H1 (cell line): ENCODE measurements around the gene RNF208. TPM values are rescaled to one million over a fixed set of nuclear protein-coding genes. Genes with fewer than 3 reads are reported as not detected.

Experiments
- CTCF ChIA-PET: fragments of 300-600 bp; sonication (Branson Sonifier 250); formaldehyde crosslinking; loops from one replicate; lab custom pipeline; 2021; ENCODE audit not compliant: partially characterized antibody; lab: Charles Lee
- POLR2A ChIA-PET: fragments of 300-600 bp; sonication (Branson Sonifier 250); formaldehyde crosslinking; loops from one replicate; lab custom pipeline; 2021; ENCODE audit warnings: inconsistent platforms; ENCODE audit not compliant: partially characterized antibody; lab: Charles Lee
- DNase-seq, 2 experiments: peaks; one replicate each; pipeline versions ENCODE4 v3.0.0 to v3.0.0-alpha.2; 2010 to 2022; ENCODE audit warnings: low spot score in 2 of 2, low read depth in 1 of 2, mixed read lengths in 1 of 2
- FAIRE-seq: peaks from 2 replicates; lab custom pipeline; 2011; peaks lifted over from hg19 to GRCh38; lab: Jason Lieb, UNC
- H2AFZ ChIP-seq: 2 replicates; pipeline ENCODE4 v1.8.1; 2012; ENCODE audit warnings: low read length, inconsistent platforms
- H2AK5ac ChIP-seq: 2 replicates; pipeline ENCODE4 v1.6.1; 2013; ENCODE audit warnings: low read depth, low read length
- H2BK120ac ChIP-seq: replicated peaks from 2 replicates; pipeline ENCODE3; 2013; ENCODE audit warnings: low read depth, low read length, inconsistent platforms
- H2BK12ac ChIP-seq: 2 replicates; pipeline ENCODE4 v1.6.1; 2013; ENCODE audit warnings: low read depth, low read length
- H2BK15ac ChIP-seq: 2 replicates; pipeline ENCODE4 v1.6.1; 2013; ENCODE audit warnings: low read length
- H2BK20ac ChIP-seq: 2 replicates; pipeline ENCODE4 v1.6.1; 2013; ENCODE audit warnings: low read length
- H2BK5ac ChIP-seq: 2 replicates; pipeline ENCODE4 v1.6.1; 2013; ENCODE audit warnings: low read depth, low read length
- H3K14ac ChIP-seq: 2 replicates; pipeline ENCODE4 v1.6.1; 2013; ENCODE audit warnings: inconsistent platforms; ENCODE audit not compliant: insufficient read length
- H3K18ac ChIP-seq: 2 replicates; pipeline ENCODE4 v1.6.1; 2013; ENCODE audit warnings: low read length; ENCODE audit errors: extremely low read depth
- H3K23ac ChIP-seq: 2 replicates; pipeline ENCODE4 v1.6.1; 2013; ENCODE audit warnings: inconsistent platforms; ENCODE audit not compliant: insufficient read length
- H3K23me2 ChIP-seq: 2 replicates; pipeline ENCODE4 v1.6.1; 2013; ENCODE audit warnings: low read depth, low read length
- H3K27ac ChIP-seq: 2 replicates; pipeline ENCODE4 v1.6.1; 2011; ENCODE audit warnings: low read depth, low read length, inconsistent platforms
- H3K27me3 ChIP-seq, 4 experiments: replicated peaks in 1 of 4; 1 replicate in 1 of 4; 2 replicates in 3 of 4; pipeline versions ENCODE4 v1.6.1 to v1.8.1; 2011 to 2013; ENCODE audit warnings: low read length in 3 of 4, mild to moderate bottlenecking in 3 of 4, inconsistent platforms in 2 of 4, mixed read lengths in 2 of 4, moderate library complexity in 1 of 4; ENCODE audit not compliant: control insufficient read depth in 3 of 4, insufficient read depth in 3 of 4; ENCODE audit errors: extremely low read depth in 1 of 4
- H3K36me3 ChIP-seq, 4 experiments: 2 replicates each; pipeline versions ENCODE4 v1.6.1 to v1.8.1; 2011 to 2013; ENCODE audit warnings: mild to moderate bottlenecking in 4 of 4, low read length in 3 of 4, moderate library complexity in 2 of 4, control low read depth in 1 of 4, inconsistent platforms in 1 of 4; ENCODE audit not compliant: insufficient read depth in 4 of 4, control insufficient read depth in 2 of 4
- H3K4ac ChIP-seq: replicated peaks from 2 replicates; pipeline ENCODE3; 2013; ENCODE audit warnings: low read length, low read depth, mixed read lengths, inconsistent platforms; ENCODE audit not compliant: insufficient read length
- H3K4me1 ChIP-seq, 4 experiments: replicated peaks in 1 of 4; 1 replicate in 1 of 4; 2 replicates in 3 of 4; pipeline versions ENCODE4 v1.6.1 to v1.8.1; 2011 to 2013; ENCODE audit warnings: low read length in 3 of 4, inconsistent platforms in 2 of 4, mixed read lengths in 1 of 4; ENCODE audit not compliant: insufficient read depth in 4 of 4, control insufficient read depth in 3 of 4
- H3K4me2 ChIP-seq, 2 experiments: 2 replicates each; pipeline versions ENCODE4 v1.6.1 to v1.8.1; 2011 to 2013; ENCODE audit warnings: low read depth in 2 of 2, low read length in 2 of 2, control low read depth in 1 of 2, inconsistent platforms in 1 of 2, mild to moderate bottlenecking in 1 of 2; ENCODE audit not compliant: insufficient read depth in 1 of 2
- H3K4me3 ChIP-seq, 4 experiments: fragments of 200-600, 300-600 bp in 1 of 4; sonication (generic), shearing (Covaris generic), sonication (Bioruptor Twin) in 1 of 4; 2 replicates each; pipeline versions ENCODE4 v1.5.1 to v1.8.1; 2011 to 2016; ENCODE audit warnings: low read length in 4 of 4, low read depth in 3 of 4, control low read depth in 2 of 4, inconsistent platforms in 2 of 4, mild to moderate bottlenecking in 2 of 4, mixed read lengths in 1 of 4, moderate library complexity in 1 of 4; ENCODE audit not compliant: insufficient read depth in 2 of 4; ENCODE audit errors: extremely low read depth in 1 of 4
- H3K56ac ChIP-seq: replicated peaks from 2 replicates; pipeline ENCODE3; 2013; ENCODE audit warnings: low read depth, mild to moderate bottlenecking, mixed read lengths, low read length, inconsistent platforms; ENCODE audit not compliant: insufficient read length
- H3K79me1 ChIP-seq: 2 replicates; pipeline ENCODE4 v1.6.1; 2013; ENCODE audit warnings: low read depth, low read length, control low read depth
- H3K79me2 ChIP-seq, 2 experiments: 2 replicates each; pipeline versions ENCODE4 v1.6.1 to v1.8.1; 2012 to 2013; ENCODE audit warnings: low read length in 2 of 2, mild to moderate bottlenecking in 2 of 2, inconsistent platforms in 1 of 2; ENCODE audit not compliant: insufficient read depth in 2 of 2, control insufficient read depth in 1 of 2
- H3K9ac ChIP-seq, 4 experiments: replicated peaks in 1 of 4; 1 replicate in 1 of 4; 2 replicates in 3 of 4; pipeline versions ENCODE4 v1.6.1 to v1.8.1; 2011 to 2013; ENCODE audit warnings: low read depth in 3 of 4, low read length in 3 of 4, control low read depth in 2 of 4, mild to moderate bottlenecking in 2 of 4, moderate library complexity in 2 of 4, inconsistent platforms in 1 of 4; ENCODE audit errors: extremely low read depth in 1 of 4
- H3K9me3 ChIP-seq, 2 experiments: 2 replicates each; pipeline versions ENCODE4 v1.6.1 to v1.8.1; 2012 to 2013; ENCODE audit warnings: mild to moderate bottlenecking in 2 of 2, moderate library complexity in 2 of 2, control low read depth in 1 of 2, inconsistent platforms in 1 of 2, low read depth in 1 of 2, low read length in 1 of 2, mixed read lengths in 1 of 2; ENCODE audit not compliant: insufficient read depth in 2 of 2
- H4K20me1 ChIP-seq, 2 experiments: replicated peaks in 1 of 2; 2 replicates each; pipeline versions ENCODE3 to v1.8.1; 2011 to 2013; ENCODE audit warnings: inconsistent platforms in 2 of 2, low read length in 2 of 2, mild to moderate bottlenecking in 1 of 2; ENCODE audit not compliant: insufficient read depth in 2 of 2, control insufficient read depth in 1 of 2
- H4K5ac ChIP-seq: 2 replicates; pipeline ENCODE4 v1.6.1; 2013; ENCODE audit warnings: low read length, low read depth, mixed read lengths, inconsistent platforms; ENCODE audit not compliant: insufficient read length
- H4K8ac ChIP-seq: 2 replicates; pipeline ENCODE4 v1.8.0; 2013; ENCODE audit warnings: mild to moderate bottlenecking, moderate library complexity, low read length, inconsistent platforms; ENCODE audit not compliant: insufficient read depth; ENCODE audit errors: extremely low read depth
- H4K91ac ChIP-seq: replicated peaks from 2 replicates; pipeline ENCODE3; 2013; ENCODE audit warnings: low read length, mixed read lengths, inconsistent platforms; ENCODE audit not compliant: insufficient read length
- BRCA1 ChIP-seq: IDR thresholded peaks from 2 replicates; pipeline ENCODE4 v1.6.1; 2012; ENCODE audit warnings: low read depth, low read length, improper control_type of control experiment
- CBX8 ChIP-seq: fragments of 300-800, 300-1000 bp; sonication (generic); IDR thresholded peaks from 2 replicates; pipeline ENCODE4 v1.7.1; 2016; ENCODE audit warnings: low read depth, low read length, borderline replicate concordance
- KDM1A ChIP-seq: fragments of 200-600, 300-600 bp; sonication (generic); IDR thresholded peaks from 2 replicates; pipeline ENCODE4 v1.7.1; 2016; ENCODE audit warnings: mild to moderate bottlenecking, low read length, borderline replicate concordance
- KDM4A ChIP-seq: IDR thresholded peaks from one replicate; pipeline ENCODE4 v1.7.1; 2012; ENCODE audit warnings: low read depth, mild to moderate bottlenecking, moderate library complexity, low read length, inconsistent platforms; ENCODE audit not compliant: severe bottlenecking
- POLR2AphosphoS5 ChIP-seq: IDR thresholded peaks from 2 replicates; pipeline ENCODE4 v1.6.1; 2011; ENCODE audit warnings: low read depth, low read length
- POU5F1 ChIP-seq: IDR thresholded peaks from 2 replicates; pipeline ENCODE4 v1.6.1; 2011; ENCODE audit warnings: low read depth, mild to moderate bottlenecking, low read length, moderate library complexity
- RAD21 ChIP-seq, 2 experiments: IDR thresholded peaks in 1 of 2; conservative IDR thresholded peaks in 1 of 2; 2 replicates each; pipeline ENCODE4 v1.6.1; 2011; ENCODE audit warnings: low read depth in 2 of 2, low read length in 2 of 2, improper control_type of control experiment in 1 of 2, inconsistent platforms in 1 of 2, mild to moderate bottlenecking in 1 of 2, moderate library complexity in 1 of 2
- SIN3A ChIP-seq, 2 experiments: IDR thresholded peaks in 1 of 2; conservative IDR thresholded peaks in 1 of 2; 2 replicates each; pipeline ENCODE4 v1.6.1; 2011 to 2012; ENCODE audit warnings: low read length in 2 of 2, improper control_type of control experiment in 1 of 2, low read depth in 1 of 2, mild to moderate bottlenecking in 1 of 2
- SUZ12 ChIP-seq: fragments of 200-600 bp; sonication (generic); IDR thresholded peaks from 2 replicates; pipeline ENCODE4 v1.6.1; 2012; ENCODE audit warnings: mild to moderate bottlenecking, inconsistent platforms, low read length, moderate library complexity, mixed read lengths
- WGBS, 2 experiments: shearing (Covaris generic) in 1 of 2; methylation state at CpG; one replicate each; pipeline versions ENCODE4 v1.1.6 to v1.1.7; 2013 to 2015; ENCODE audit warnings: low lambda C conversion rate in 2 of 2, mixed read lengths in 2 of 2, inconsistent platforms in 1 of 2, low coverage in 1 of 2, missing lambda C conversion rate in 1 of 2; ENCODE audit not compliant: insufficient replicate concordance in 2 of 2, insufficient coverage in 1 of 2, insufficient read length in 1 of 2; ENCODE audit errors: extremely low coverage in 1 of 2, missing lambda C conversion rate in 1 of 2; 5-methylcytosine and 5-hydroxymethylcytosine counted together
- polyA plus RNA-seq, 7 experiments: library from polyadenylated mRNA; depleted of rRNA in 3 of 7; stranded (reverse) in 5 of 7; unstranded in 2 of 7; fragments of >200 nt in 5 of 7; fragments of 200-250 nt in 2 of 7; gene quantifications; 1 replicate in 5 of 7; 2 replicates in 1 of 7; 4 replicates in 1 of 7; pipeline versions ENCODE4 v1.2.1 to v1.2.3, GENCODE V29; 2011 to 2013; ENCODE audit warnings: missing spikeins in 2 of 7, mixed read lengths in 2 of 7
- total RNA-seq: library from RNA; stranded (reverse); fragmentation: NEBNext Ultra II Directional; extraction: Animal tissue kit (Norgen Biotek cat#: 25700); gene quantifications from 2 replicates; pipeline ENCODE4 v1.2.1, GENCODE V29; 2021

RNF208 gene
- total and polyA plus RNA-seq, 2 of the 8 experiments (the other 6 are each of a cell fraction or from before 2014, with no cell fraction given): 2.7 to 7.7 TPM

DNA sequence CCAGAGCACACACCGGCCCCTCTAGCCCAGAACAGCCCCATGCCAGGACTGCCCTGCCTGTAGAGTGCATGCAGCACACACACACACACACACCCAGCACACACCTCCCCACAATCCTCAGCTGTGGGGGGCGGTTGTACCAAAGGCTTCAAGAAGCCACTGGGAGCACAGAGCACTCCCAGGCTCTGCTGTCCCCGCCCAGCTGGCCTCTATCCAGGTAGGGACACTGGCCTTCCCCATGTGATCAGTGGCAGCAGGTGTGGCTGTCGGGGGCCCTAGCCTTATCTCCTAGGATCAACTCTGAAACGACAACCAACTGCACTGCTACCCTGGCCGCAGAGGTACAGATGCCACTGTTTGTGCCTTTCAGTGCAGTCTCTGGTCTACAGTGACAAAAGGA, 35.7 kb downstream of the RNF208 start:
- Histone ChIP-seq H2AFZ (no peak overlapping the region), H3K79me1 (peaks cover 5% of the 10 kb centered on the region), H3K18ac (no peak overlapping the region), H4K8ac (no peak overlapping the region), H3K27me3 (no peaks in the 10 kb centered on the region; a peak in 1 of 7 replicates), H4K91ac (no peak overlapping the region), H2BK20ac (no peak overlapping the region), H3K14ac (no peak overlapping the region), H3K23ac (no peak overlapping the region), H3K9me3 (no peaks in the 10 kb centered on the region), H3K4me1 (peaks cover 0 to 17% (median 6%) of the 10 kb centered on the region in 4 experiments; a peak in 5 of 7 replicates), H2BK12ac (no peak overlapping the region), H4K20me1 (peaks cover 4 to 29% of the 10 kb centered on the region in 2 experiments), H3K23me2 (peaks cover 8% of the 10 kb centered on the region; the same call in 1 of the 2 replicates), H4K5ac (no peak overlapping the region), H3K4me3 (no peak overlapping the region), H3K79me2 (peaks cover 0 to 30% of the 10 kb centered on the region in 2 experiments; a peak in 2 of 4 replicates), H2BK5ac (no peak overlapping the region), H3K9ac (no peak overlapping the region), H3K56ac (no peak overlapping the region), H3K36me3 (peaks cover 3 to 24% (median 11%) of the 10 kb centered on the region in 4 experiments; a peak in 7 of 8 replicates), H2BK120ac (no peak overlapping the region), H3K4me2 (peak overlapping the region in 1 of 2 experiments; percentile 83; a peak in 1 of 4 replicates), H2AK5ac (no peak overlapping the region), H2BK15ac (no peak overlapping the region), H3K4ac (no peak overlapping the region), H3K27ac (no peak overlapping the region)
- 85% methylated on average over 6 of the region's 6 CpGs; no CpG with 5 or more reads in 1 of the 2 experiments for WGBS, 2 experiments
- FAIRE-seq (no peak), DNase-seq (no peak)
- ChIA-PET CTCF (interaction anchor here (1.0 to 14.0 kb wide), 3 partner anchors 9 to 43 kb away, joined by 3 to 204 read pairs (median 47); partner anchors contain the start of genes CYSRT1, RNF208, RNF224 and SLC34A3), POLR2A (interaction anchor here (1.2 to 11.0 kb wide), 2 partner anchors 20 to 44 kb away, joined by 3 to 107 read pairs; partner anchors contain the start of genes NDOR1 and TMEM203)
- TF ChIP-seq POU5F1 (no peak), POLR2AphosphoS5 (no peak), CBX8 (no peak), RAD21 (IDR thresholded peaks at IDR 0.05 in 1 of 2, conservative IDR thresholded peaks at IDR 0.05 in 1 of 2; ENCODE audit: low read depth in 2 of 2, low read length in 2 of 2) (no peak), BRCA1 (no peak), KDM1A (no peak), SUZ12 (no peak), KDM4A (no peak), SIN3A (conservative IDR thresholded peaks at IDR 0.05 in 1 of 2, IDR thresholded peaks at IDR 0.05 in 1 of 2; ENCODE audit: low read depth in 1 of 2, low read length in 2 of 2) (no peak)
